K562 (cell line): ENCODE measurements around the gene CD151. TPM values are rescaled to one million over a fixed set of nuclear protein-coding genes. Genes with fewer than 3 reads are reported as not detected.
A peak's percentile ranks its signal among the peaks of the same experiment; 100 is the strongest.

ENCODE experiments used
- ARHGAP35 ChIP-seq: fragments of 450-650 bp; IDR thresholded peaks from 2 replicates; pipeline ENCODE4 v1.6.1; 2018; ENCODE audit not compliant: partially characterized antibody
- ARNT ChIP-seq, 2 experiments: fragments of 450-650 bp; IDR thresholded peaks; 2 replicates each; pipeline ENCODE4 v1.6.1; 2016; ENCODE audit warnings: mild to moderate bottlenecking in 1 of 2
- CBFA2T3 ChIP-seq: fragments of 450-650 bp; IDR thresholded peaks from 2 replicates; pipeline ENCODE4 v1.6.1; 2017
- CEBPG ChIP-seq, 3 experiments: fragments of 200-800 bp in 1 of 3; sonication (Bioruptor generic) in 1 of 3; sonication (generic) in 1 of 3; formaldehyde crosslinking in 1 of 3; IDR thresholded peaks in 2 of 3; conservative IDR thresholded peaks in 1 of 3; 2 replicates each; pipeline versions ENCODE4 v1.6.1 to v1.8.0; 2016 to 2022; ENCODE audit warnings: missing compliant biosample characterization in 2 of 3, missing genetic modification characterization in 2 of 3, mild to moderate bottlenecking in 1 of 3, missing genetic modification reagents in 1 of 3
- CGGBP1 ChIP-seq: fragments of 250-450 bp; sonication (Bioruptor Pico); IDR thresholded peaks from 2 replicates; pipeline ENCODE4 v1.9.0; 2021; ENCODE audit warnings: mild to moderate bottlenecking
- CTBP1 ChIP-seq: fragments of 450-650 bp; IDR thresholded peaks from 2 replicates; pipeline ENCODE4 v1.6.1; 2016; ENCODE audit warnings: borderline replicate concordance
- DACH1 ChIP-seq: fragments of 450-650 bp; IDR thresholded peaks from 2 replicates; pipeline ENCODE4 v1.6.1; 2018; ENCODE audit not compliant: partially characterized antibody
- ELF1 ChIP-seq: fragments of 200-800 bp; sonication (Bioruptor generic); IDR thresholded peaks from 2 replicates; pipeline ENCODE4 v1.6.1; 2016; ENCODE audit warnings: missing genetic modification characterization, missing compliant biosample characterization
- ETS1 ChIP-seq: conservative IDR thresholded peaks from 2 replicates; pipeline ENCODE4 v1.6.1; 2011; ENCODE audit warnings: low read depth, mild to moderate bottlenecking, low read length; ENCODE audit not compliant: control insufficient read depth
- ETV1 ChIP-seq: fragments of 450-650 bp; conservative IDR thresholded peaks from 2 replicates; pipeline ENCODE4 v1.6.1; 2016; ENCODE audit warnings: missing genetic modification characterization, control low read depth, low read depth, missing compliant biosample characterization
- GTF2F1 ChIP-seq: IDR thresholded peaks from 2 replicates; pipeline ENCODE4 v1.6.1; 2011; ENCODE audit warnings: low read depth, low read length, improper control_type of control experiment
- HDAC3 ChIP-seq: fragments of 450-650 bp; IDR thresholded peaks from 2 replicates; pipeline ENCODE4 v1.6.1; 2018; ENCODE audit warnings: borderline replicate concordance, mild to moderate bottlenecking, moderate library complexity; ENCODE audit not compliant: partially characterized antibody
- HES1 ChIP-seq: fragments of 450-650 bp; IDR thresholded peaks from 2 replicates; pipeline ENCODE4 v1.6.1; 2016; ENCODE audit warnings: low read depth, mild to moderate bottlenecking, moderate library complexity
- HNRNPLL ChIP-seq: fragments of 200-400 bp; formaldehyde crosslinking; IDR thresholded peaks from 2 replicates; pipeline ENCODE4 v1.6.1; 2017; ENCODE audit warnings: low read length, low read depth, mild to moderate bottlenecking; ENCODE audit not compliant: poor library complexity, severe bottlenecking
- LEF1 ChIP-seq: fragments of 450-650 bp; IDR thresholded peaks from 2 replicates; pipeline ENCODE4 v1.6.1; 2016; ENCODE audit warnings: mild to moderate bottlenecking
- MAX ChIP-seq: sonication (generic); formaldehyde crosslinking; IDR thresholded peaks from 2 replicates; pipeline ENCODE4 v1.9.0; 2022; ENCODE audit warnings: mild to moderate bottlenecking, missing genetic modification reagents
- NR0B1 ChIP-seq: fragments of 450-650 bp; IDR thresholded peaks from one replicate; pipeline ENCODE4 v1.6.1; 2018; ENCODE audit warnings: mild to moderate bottlenecking, moderate library complexity; ENCODE audit not compliant: partially characterized antibody
- PTTG1 ChIP-seq: fragments of 450-650 bp; IDR thresholded peaks from 2 replicates; pipeline ENCODE4 v1.6.1; 2016; ENCODE audit warnings: low read depth, mild to moderate bottlenecking, missing genetic modification characterization, missing compliant biosample characterization
- SREBF1 ChIP-seq: fragments of 150-350 bp; IDR thresholded peaks from 2 replicates; pipeline ENCODE4 v1.6.1; 2014; ENCODE audit warnings: antibody characterized with exemption, low read depth, low read length, borderline replicate concordance
- USF1 ChIP-seq: sonication (generic); formaldehyde crosslinking; IDR thresholded peaks from 2 replicates; pipeline ENCODE4 v1.9.0; 2022; ENCODE audit warnings: mild to moderate bottlenecking, missing genetic modification reagents
- ZBTB26 ChIP-seq: fragments of 450-650 bp; formaldehyde crosslinking; IDR thresholded peaks from 2 replicates; pipeline ENCODE4 v1.4.0; 2022; ENCODE audit warnings: missing genetic modification characterization
- ZC3H8 ChIP-seq: fragments of 450-650 bp; IDR thresholded peaks from 2 replicates; pipeline ENCODE4 v1.6.1; 2017
- ZNF175 ChIP-seq: fragments of 200-800 bp; sonication (Bioruptor generic); IDR thresholded peaks from 2 replicates; pipeline ENCODE4 v1.6.1; 2016; ENCODE audit warnings: low read depth, mild to moderate bottlenecking, missing genetic modification characterization, missing compliant biosample characterization
- polyA plus RNA-seq, 8 experiments: library from polyadenylated mRNA; depleted of rRNA in 4 of 8; stranded (reverse) in 5 of 8; unstranded in 3 of 8; fragments of >200 nt; fragmentation: Nextera tagmentation in 2 of 8; fragmentation: Illumina TruSeq in 1 of 8; extraction: Ambion mirVana in 2 of 8; extraction: Trizol in 1 of 8; gene quantifications; 2 replicates each; pipeline versions ENCODE4 v1.2.1 to v1.2.3, GENCODE V29; 2011 to 2014; ENCODE audit warnings: inconsistent platforms in 1 of 8, missing spikeins in 1 of 8
- total RNA-seq, 7 experiments: library from RNA; depleted of rRNA in 6 of 7; stranded (reverse); fragments of >200 nt in 6 of 7; fragmentation: Illumina TruSeq in 2 of 7; extraction: Trizol in 2 of 7; gene quantifications; 2 replicates each; pipeline versions ENCODE4 v1.2.1 to v1.2.3, GENCODE V29; 2011 to 2021; ENCODE audit warnings: low replicate concordance in 1 of 7

CD151 gene
- total and polyA plus RNA-seq, 9 of the 15 experiments (the other 6 are each of a cell fraction or from before 2014, with no cell fraction given): 2.3 to 187 (median 140) TPM

- peak; percentile 72 for TF ChIP-seq USF1 (CRISPR knock-in tag)
- peak; percentile 98 for TF ChIP-seq CBFA2T3
- no peak for TF ChIP-seq ZBTB26 (CRISPR knock-in tag)
- peak; percentile 49 for TF ChIP-seq DACH1
- TF ChIP-seq ZC3H8: no peak
- peak; percentile 80 to 86; a peak in 2 of 4 replicates for TF ChIP-seq ARNT (IDR thresholded peaks at IDR 0.05)
- TF ChIP-seq CEBPG (CRISPR knock-in tag; IDR thresholded peaks at IDR 0.05): no peak
- TF ChIP-seq CEBPG (tag; conservative IDR thresholded peaks at IDR 0.05 in 1 of 2, IDR thresholded peaks at IDR 0.05 in 1 of 2): no peak
- TF ChIP-seq LEF1: 0 out of 2 replicates have a peak, but pooled peaks have one; percentile 30
- TF ChIP-seq ELF1 (tag): no peak
- no peak for TF ChIP-seq GTF2F1
- TF ChIP-seq ARHGAP35: no peak
- no peak for TF ChIP-seq ETV1 (tag)
- no peak for TF ChIP-seq HNRNPLL
- TF ChIP-seq NR0B1: no peak
- peak; percentile 92 for TF ChIP-seq HDAC3
- no peak for TF ChIP-seq PTTG1 (tag)
- no peak for TF ChIP-seq ZNF175
- no peak for TF ChIP-seq SREBF1
- TF ChIP-seq CTBP1: peak; percentile 79
- peak; percentile 74 for TF ChIP-seq MAX (CRISPR knock-in tag)
- TF ChIP-seq ETS1: 0 out of 2 replicates have a peak, but pooled peaks have one; percentile 48
- TF ChIP-seq HES1: no peak
- TF ChIP-seq CGGBP1 (CRISPR knock-in tag): no peak
These were observed 43.1 kb downstream of the CD151 start (continued) for GRCh38 chr11:875769-876301.
